ENCODE results near the gene STK36. TPM values are rescaled to one million over a fixed set of nuclear protein-coding genes. Genes with fewer than 3 reads are reported as not detected.

Gene STK36
- total RNA-seq, 2 experiments from 2014 or later = 9.8 to 12.7 TPM

GRCh38 chr2:218626369-218626768 is 45.5 kb upstream of the STK36 start:
- Mint-ChIP-seq H3K4me3 (no peak overlapping the region), H3K36me3 (ENCODE audit: low read depth) (no peaks in the 10 kb centered on the region), H3K27ac (no peak overlapping the region), H3K27me3 (no peaks in the 10 kb centered on the region), H3K4me1 (ENCODE audit: low read depth) (peaks cover 5% of the 10 kb centered on the region), H3K9me3 (no peaks in the 10 kb centered on the region)
- Histone ChIP-seq H3K36me3 (ENCODE audit: insufficient read depth, low read length) (no peaks in the 10 kb centered on the region), H3K4me1 (ENCODE audit: insufficient read depth, low read length) (no peaks in the 10 kb centered on the region), H3K27me3 (ENCODE audit: control insufficient read depth in 1 of 2, insufficient read depth in 2 of 2, low read length in 2 of 2) (no peaks in the 10 kb centered on the region), H3K27ac (ENCODE audit: low read depth in 1 of 2, low read length in 2 of 2) (no peak overlapping the region), H3K4me3 (ENCODE audit: low read length) (no peak overlapping the region), H3K9me3 (ENCODE audit: control insufficient read depth in 1 of 2, insufficient read depth in 1 of 2, low read length in 2 of 2) (no peaks in the 10 kb centered on the region)
- ATAC-seq (ENCODE audit: poor library complexity) = no peak
- intact Hi-C loops (cut with DNase I, micrococcal nuclease) = no loop called here
- no peak for DNase-seq
- ChIA-PET POLR2A (no interaction called here), CTCF (no interaction called here)
- TF ChIP-seq CTCF (IDR thresholded peaks at IDR 0.05) = no peak

- Mint-ChIP-seq H3K27me3 (no peaks in the 10 kb centered on the region), H3K27ac (no peak overlapping the region), H3K36me3 (ENCODE audit: low read depth) (peaks cover 4% of the 10 kb centered on the region), H3K9me3 (no peaks in the 10 kb centered on the region), H3K4me1 (ENCODE audit: low read depth) (peaks cover 4% of the 10 kb centered on the region), H3K4me3 (no peak overlapping the region)
- Histone ChIP-seq H3K4me3 (ENCODE audit: low read length) (no peak overlapping the region), H3K27me3 (ENCODE audit: control insufficient read depth in 1 of 2, insufficient read depth in 2 of 2, low read length in 2 of 2) (no peaks in the 10 kb centered on the region), H3K4me1 (ENCODE audit: insufficient read depth, low read length) (no peaks in the 10 kb centered on the region), H3K27ac (ENCODE audit: low read depth in 1 of 2, low read length in 2 of 2) (no peak overlapping the region), H3K36me3 (ENCODE audit: insufficient read depth, low read length) (no peaks in the 10 kb centered on the region), H3K9me3 (ENCODE audit: control insufficient read depth in 1 of 2, insufficient read depth in 1 of 2, low read length in 2 of 2) (no peaks in the 10 kb centered on the region)
- intact Hi-C loops (cut with DNase I, micrococcal nuclease) = no loop called here
- no peak for TF ChIP-seq CTCF (IDR thresholded peaks at IDR 0.05)
- CTCF ChIA-PET = no interaction called here
- DNase-seq (no peak), ATAC-seq (ENCODE audit: poor library complexity) (no peak)
- POLR2A ChIA-PET = interaction anchor here (1.1 kb wide), 1 partner anchor 9 kb away, joined by 3 read pairs; no protein-coding TSS in a partner anchor
Measured at GRCh38 chr2:218627939-218628338, 43.9 kb upstream of the STK36 start.

GRCh38 chr2:218631837-218632236 is 40.0 kb upstream of the STK36 start:
- H3K9me3 Mint-ChIP-seq = no peaks in the 10 kb centered on the region
- Histone ChIP-seq H3K9me3 (ENCODE audit: control insufficient read depth in 1 of 2, insufficient read depth in 1 of 2, low read length in 2 of 2) (no peaks in the 10 kb centered on the region), H3K4me1 (ENCODE audit: insufficient read depth, low read length) (no peaks in the 10 kb centered on the region), H3K36me3 (ENCODE audit: insufficient read depth, low read length) (peaks cover 29% of the 10 kb centered on the region), H3K27me3 (ENCODE audit: control insufficient read depth in 1 of 2, insufficient read depth in 2 of 2, low read length in 2 of 2) (no peaks in the 10 kb centered on the region), H3K27ac (ENCODE audit: low read depth in 1 of 2, low read length in 2 of 2) (no peak overlapping the region), H3K4me3 (ENCODE audit: low read length) (no peak overlapping the region)
- no peak for TF ChIP-seq CTCF (IDR thresholded peaks at IDR 0.05)
- peaks cover 38% of the 10 kb centered on the region for H3K36me3 Mint-ChIP-seq (ENCODE audit: low read depth)
- H3K4me1 Mint-ChIP-seq (ENCODE audit: low read depth) = no peaks in the 10 kb centered on the region
- H3K27ac Mint-ChIP-seq = no peak overlapping the region
- DNase-seq (no peak), ATAC-seq (ENCODE audit: poor library complexity) (no peak)
- POLR2A ChIA-PET = no interaction called here
- H3K27me3 Mint-ChIP-seq = no peaks in the 10 kb centered on the region
- CTCF ChIA-PET = interaction anchor here (0.9 kb wide), 1 partner anchor 78 kb away, joined by 3 read pairs; no protein-coding TSS in a partner anchor
- no peak overlapping the region for H3K4me3 Mint-ChIP-seq
- intact Hi-C loops (cut with DNase I, micrococcal nuclease) = no loop called here
